Raji (cell line): ENCODE results near the gene PPP1R1B.

ENCODE experiments used
- POLR2A ChIP-seq: IDR thresholded peaks from 2 replicates; pipeline ENCODE4 v1.6.1; 2011; ENCODE audit warnings: low read depth, low read length, control low read depth; ENCODE audit not compliant: insufficient read depth

The PPP1R1B gene

GRCh38 chr17:39598047-39598481 is 28.7 kb upstream of the PPP1R1B start:
- TF ChIP-seq POLR2A, result no peak

DNA sequence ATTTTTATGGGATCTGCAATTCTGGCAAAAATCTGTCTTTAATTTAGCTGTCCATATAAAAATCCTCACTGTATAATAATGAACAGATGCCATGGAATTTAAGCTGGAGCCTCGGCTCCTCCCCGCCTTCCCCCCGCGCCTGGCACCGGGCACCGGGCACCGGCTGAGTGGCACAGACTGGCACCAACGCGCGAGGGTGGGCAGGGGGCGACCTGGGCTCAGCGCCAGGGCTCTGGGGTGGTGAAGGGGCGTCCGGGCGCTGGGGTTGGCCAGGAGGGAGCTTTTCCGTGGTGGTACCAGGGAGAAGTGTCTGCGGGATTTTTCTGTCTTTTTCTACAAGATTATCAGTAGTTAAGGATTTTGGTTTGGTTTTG is 28.1 kb upstream of the PPP1R1B start:
- no peak for TF ChIP-seq POLR2A

DNA sequence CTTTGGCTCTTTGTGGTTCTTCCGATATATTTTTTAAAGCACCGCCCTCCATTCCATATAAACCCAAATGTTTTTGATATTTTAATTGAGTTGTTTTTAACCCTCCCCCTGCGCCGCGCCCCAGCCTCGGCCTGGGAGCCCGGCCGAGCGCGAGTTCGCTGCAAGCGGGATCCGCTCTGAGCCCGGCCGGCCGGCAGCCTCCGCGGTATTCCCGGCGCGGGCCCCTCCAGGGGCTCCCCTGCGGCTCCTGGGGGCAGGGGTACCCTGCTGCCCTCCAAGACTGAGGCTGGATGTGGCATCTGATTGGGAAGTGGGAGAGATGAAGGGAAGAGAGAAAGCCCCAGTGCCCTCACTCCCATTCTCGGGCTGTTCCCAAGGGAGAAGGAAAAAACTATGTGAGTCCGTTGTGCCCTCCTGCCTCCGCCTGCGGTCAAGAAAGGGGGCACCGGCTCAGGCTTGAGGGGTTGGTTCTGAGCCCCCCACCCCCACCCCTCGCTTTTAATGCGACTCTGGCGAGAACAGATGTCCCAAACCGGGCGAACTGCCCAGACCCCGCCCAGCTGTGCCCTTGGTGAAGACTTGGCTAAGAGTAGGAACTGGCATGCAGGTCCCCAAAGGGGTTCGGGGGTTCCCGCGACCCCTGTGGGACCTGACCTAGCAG is 27.6 kb upstream of the PPP1R1B start:
- no peak for TF ChIP-seq POLR2A

DNA sequence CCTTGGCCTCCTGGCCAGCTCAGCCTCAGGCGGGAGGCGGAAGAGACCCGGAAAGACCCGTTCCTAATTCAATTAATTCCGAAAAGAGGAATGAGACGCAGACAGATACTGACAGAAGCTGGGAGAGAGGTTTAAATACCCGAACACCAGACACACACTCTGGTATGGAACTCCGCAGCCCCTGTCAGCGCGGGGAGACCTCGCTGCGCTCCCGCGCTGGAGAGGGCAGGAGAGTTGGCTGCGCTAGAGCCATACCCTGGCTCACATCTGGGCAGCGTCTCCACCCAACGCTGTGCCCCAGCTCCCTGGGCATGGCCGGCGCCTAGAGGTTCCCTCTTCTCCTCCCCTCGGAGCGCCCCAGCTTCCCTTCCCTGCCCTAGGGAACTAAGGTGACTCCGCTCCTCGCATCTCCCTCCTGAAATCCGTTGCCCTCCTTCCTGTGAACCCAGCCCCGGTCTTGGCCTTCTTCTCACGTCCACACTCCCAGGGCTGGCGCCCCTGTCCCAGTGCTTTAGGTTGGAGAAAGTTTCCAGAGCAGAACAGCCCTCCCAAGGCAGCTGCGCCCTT is 27.0 kb upstream of the PPP1R1B start:
- TF ChIP-seq POLR2A, result no peak

- TF ChIP-seq POLR2A, result no peak
Observed at GRCh38 chr17:39600288-39600996, 26.3 kb upstream of the PPP1R1B start.

GRCh38 chr17:39600997-39601597 is 25.7 kb upstream of the PPP1R1B start:
- TF ChIP-seq POLR2A, result no peak

DNA sequence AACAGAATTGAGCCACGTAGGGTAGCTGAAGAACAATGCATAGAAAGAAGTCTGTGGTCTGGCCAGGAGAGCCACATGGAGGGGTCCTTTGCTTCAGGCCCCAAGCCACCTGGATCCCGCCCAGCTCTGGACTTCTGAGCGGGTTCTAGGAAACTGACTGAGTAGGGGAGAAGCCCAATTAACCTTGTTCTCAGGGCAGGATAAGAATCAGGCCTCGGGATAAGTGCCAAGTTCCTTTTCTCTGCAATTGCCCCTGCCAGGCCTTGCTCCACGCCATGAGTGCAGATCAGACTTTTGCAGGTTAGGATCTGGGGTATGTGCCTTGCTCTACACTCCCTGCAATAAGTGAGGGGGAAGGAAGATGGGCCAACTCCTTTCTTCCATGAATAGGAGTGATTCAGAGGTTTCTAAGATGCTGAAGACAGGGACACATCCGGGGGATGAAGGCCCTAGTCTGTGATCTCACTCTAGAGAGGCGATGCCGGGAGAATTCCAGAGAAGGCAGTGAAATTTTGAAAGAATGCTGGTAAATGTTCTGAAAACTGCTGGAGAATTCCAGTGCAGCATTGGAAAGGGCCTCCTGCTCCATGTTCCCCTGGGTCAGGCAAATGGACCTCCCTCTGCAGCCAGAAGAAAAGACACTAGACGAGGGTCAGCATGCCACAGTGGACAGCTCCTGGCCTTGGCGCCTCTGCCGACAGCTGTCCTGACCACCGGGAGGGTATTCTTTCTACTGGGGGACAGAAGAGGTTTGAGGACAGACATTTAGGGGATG is 24.8 kb upstream of the PPP1R1B start:
- no peak for TF ChIP-seq POLR2A

DNA sequence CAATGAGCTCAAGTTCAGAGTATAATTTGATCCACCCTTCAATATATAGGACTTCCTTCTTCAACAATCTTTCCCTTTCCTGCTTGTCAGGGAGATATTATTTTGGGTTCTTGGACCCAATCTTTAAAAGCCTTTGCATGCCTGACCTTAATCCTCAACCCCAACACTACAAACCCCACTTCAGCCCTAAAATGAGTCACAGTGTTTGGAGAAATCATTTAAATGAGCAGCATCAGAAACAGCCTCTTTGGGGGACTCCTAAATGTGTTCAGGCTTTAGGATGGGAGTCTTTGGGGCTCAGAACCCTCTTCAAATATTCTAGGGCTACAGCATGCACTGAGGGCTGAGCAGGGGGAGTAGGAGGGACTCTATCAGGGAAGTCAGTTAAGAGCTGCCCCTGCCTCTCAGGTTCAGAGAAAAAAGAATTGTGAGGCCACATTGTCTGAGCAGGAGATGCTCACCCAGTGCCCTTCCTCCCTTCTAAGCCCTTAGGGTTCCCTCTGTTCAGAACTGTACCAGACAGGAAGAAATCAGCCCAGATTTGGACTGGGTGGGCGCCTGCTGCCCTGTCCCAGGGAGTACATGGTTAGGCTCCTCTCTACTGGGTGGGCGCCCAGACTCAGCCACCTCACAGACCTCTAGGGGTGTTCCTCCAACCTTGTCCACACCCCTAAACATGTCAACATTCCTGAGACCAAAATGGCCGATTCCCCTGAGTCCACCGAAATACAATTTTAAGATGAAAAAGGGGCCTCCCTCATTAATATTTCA is 24.0 kb upstream of the PPP1R1B start:
- TF ChIP-seq POLR2A, result no peak

GRCh38 chr17:39603304-39604016 is 23.3 kb upstream of the PPP1R1B start:
- TF ChIP-seq POLR2A, result no peak

DNA sequence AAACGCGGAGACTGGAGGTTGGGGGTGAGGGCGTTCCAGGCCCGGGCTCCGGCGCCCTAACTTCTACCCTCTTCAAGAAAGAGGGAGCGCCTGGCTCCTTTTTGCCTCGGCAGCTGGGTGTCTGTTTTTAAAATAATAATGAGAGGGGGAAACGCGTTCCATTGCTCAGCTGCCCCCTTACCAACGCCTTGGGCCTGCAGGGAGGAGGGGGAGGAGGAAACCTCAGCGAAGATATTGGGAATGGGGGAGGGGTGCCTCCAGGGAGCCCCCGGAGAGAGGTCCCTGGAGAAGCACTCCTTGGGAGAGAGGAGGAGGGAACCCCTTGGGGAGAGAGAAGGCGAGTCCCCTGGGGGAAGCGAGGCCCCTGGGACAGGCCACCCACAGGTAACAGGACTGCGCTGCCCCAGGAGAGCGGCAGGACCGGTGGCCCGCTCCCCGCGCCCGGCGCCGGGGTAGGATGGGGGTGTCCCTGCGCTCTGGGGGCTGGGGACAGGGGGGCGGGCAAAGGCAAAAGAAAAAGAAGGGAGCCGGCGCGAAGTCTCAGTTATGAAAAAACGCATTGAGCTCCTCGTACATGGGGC is 21.8 kb upstream of the PPP1R1B start:
- no peak for TF ChIP-seq POLR2A

GRCh38 chr17:39605492-39606433 is 21.0 kb upstream of the PPP1R1B start:
- TF ChIP-seq POLR2A, result no peak

DNA sequence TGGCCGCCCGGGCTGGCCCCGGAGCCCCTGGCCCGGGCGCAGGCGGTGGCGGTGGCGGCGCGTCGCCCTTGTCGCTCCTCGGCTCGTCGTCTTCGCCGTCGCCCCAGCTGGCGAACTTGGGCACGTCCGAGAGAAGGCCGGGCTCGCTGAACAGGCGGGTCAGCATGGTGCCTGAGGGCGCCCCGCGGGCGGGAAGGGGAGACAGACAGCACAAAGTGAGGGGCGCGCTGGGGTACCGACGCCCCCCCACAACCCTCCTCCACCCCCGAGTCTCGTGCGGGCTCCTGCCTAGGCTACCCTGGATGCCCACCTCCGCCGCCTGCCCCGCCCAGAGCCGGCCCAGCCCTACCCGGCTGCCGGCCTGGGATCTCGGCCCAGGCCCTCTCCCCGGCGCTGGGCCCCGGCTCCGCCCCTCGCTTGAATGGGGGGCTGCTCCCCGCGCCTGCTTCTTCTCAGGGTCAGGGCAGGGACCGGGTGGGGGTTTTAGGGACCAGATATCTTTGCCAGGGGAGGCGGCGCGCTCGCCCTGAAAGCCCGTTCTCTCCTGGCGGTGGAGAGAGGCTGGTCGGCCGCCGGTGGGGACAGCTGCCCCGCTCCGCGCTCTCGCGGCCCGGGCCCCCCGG is 20.2 kb upstream of the PPP1R1B start:
- no peak for TF ChIP-seq POLR2A
